ENCODE results near the gene COL9A3. TPM values are rescaled to one million over a fixed set of nuclear protein-coding genes. Genes with fewer than 3 reads are reported as not detected.

COL9A3 gene
- total RNA-seq, 1 donor from 2014 or later = not detected

GRCh38 chr20:62829231-62830230, 12.7 kb downstream of the COL9A3 start:
- Histone ChIP-seq H3K36me3 (ENCODE audit: control insufficient read depth, insufficient read depth, low read length) (no peaks in the 10 kb centered on the region), H3K27me3 (ENCODE audit: control insufficient read depth, insufficient read depth, low read length) (no peaks in the 10 kb centered on the region), H3K4me3 (ENCODE audit: low read depth, low read length) (no peak overlapping the region)
- FAIRE-seq (no peak), DNase-seq (ENCODE audit: low read depth) (no peak)
- TF ChIP-seq, protein P1, sequence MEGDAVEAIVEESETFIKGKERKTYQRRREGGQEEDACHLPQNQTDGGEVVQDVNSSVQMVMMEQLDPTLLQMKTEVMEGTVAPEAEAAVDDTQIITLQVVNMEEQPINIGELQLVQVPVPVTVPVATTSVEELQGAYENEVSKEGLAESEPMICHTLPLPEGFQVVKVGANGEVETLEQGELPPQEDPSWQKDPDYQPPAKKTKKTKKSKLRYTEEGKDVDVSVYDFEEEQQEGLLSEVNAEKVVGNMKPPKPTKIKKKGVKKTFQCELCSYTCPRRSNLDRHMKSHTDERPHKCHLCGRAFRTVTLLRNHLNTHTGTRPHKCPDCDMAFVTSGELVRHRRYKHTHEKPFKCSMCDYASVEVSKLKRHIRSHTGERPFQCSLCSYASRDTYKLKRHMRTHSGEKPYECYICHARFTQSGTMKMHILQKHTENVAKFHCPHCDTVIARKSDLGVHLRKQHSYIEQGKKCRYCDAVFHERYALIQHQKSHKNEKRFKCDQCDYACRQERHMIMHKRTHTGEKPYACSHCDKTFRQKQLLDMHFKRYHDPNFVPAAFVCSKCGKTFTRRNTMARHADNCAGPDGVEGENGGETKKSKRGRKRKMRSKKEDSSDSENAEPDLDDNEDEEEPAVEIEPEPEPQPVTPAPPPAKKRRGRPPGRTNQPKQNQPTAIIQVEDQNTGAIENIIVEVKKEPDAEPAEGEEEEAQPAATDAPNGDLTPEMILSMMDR (IDR thresholded peaks at IDR 0.05; ENCODE audit: insufficient read depth, low read length, severe bottlenecking) = no peak

DNA sequence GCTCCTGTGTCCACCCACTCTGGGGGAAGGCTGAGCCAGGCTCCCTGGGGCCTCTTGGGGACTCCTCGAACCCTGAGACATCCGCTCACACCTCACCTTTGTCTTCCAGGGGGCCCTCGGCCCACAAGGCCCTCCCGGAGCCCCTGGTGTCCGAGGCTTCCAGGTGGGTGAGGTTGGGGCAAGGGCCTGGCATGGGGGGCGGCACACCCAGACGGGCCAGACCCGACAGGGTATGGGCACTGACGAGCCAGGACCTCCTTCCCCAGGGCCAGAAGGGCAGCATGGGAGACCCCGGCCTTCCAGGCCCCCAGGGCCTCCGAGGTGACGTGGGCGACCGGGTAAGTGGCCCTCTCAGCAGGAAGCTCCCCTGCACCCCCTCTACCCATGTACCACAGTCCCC, 13.4 kb downstream of the COL9A3 start:
- no peaks in the 10 kb centered on the region for H3K36me3 ChIP-seq (ENCODE audit: control insufficient read depth, insufficient read depth, low read length)
- DNase-seq (ENCODE audit: low read depth) = no peak
- no peaks in the 10 kb centered on the region for H3K27me3 ChIP-seq (ENCODE audit: control insufficient read depth, insufficient read depth, low read length)
- FAIRE-seq = no peak
- H3K4me3 ChIP-seq (ENCODE audit: low read depth, low read length) = no peak overlapping the region
- TF ChIP-seq, protein P1 (IDR thresholded peaks at IDR 0.05; ENCODE audit: insufficient read depth, low read length, severe bottlenecking) = no peak

GRCh38 chr20:62830821-62831220, 14.0 kb downstream of the COL9A3 start:
- Histone ChIP-seq H3K27me3 (ENCODE audit: control insufficient read depth, insufficient read depth, low read length) (no peaks in the 10 kb centered on the region), H3K4me3 (ENCODE audit: low read depth, low read length) (no peak overlapping the region), H3K36me3 (ENCODE audit: control insufficient read depth, insufficient read depth, low read length) (no peaks in the 10 kb centered on the region)
- DNase-seq (ENCODE audit: low read depth) = no peak
- FAIRE-seq = no peak
- TF ChIP-seq, protein P1 (IDR thresholded peaks at IDR 0.05; ENCODE audit: insufficient read depth, low read length, severe bottlenecking) = no peak

DNA sequence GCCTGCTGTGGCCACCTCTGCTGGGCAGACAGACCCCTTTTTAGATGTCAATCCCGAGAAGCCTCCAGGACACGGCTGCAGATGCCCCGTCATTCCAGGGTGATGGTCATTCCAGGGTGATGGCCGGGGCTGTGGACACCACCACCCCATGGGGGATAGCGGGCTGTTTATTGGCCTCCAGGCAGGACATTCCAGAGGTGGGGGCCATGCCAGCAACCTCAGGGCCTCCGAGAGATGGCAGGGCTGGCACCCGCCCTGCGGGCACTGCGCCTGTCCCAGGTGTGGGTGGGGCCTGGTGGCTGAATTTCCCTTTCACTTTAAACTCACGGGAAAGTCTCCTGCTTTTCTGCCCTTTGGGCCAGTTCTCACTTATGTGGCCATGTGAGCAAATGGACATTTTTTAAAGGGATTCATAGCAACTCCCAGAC, 14.5 kb downstream of the COL9A3 start:
- DNase-seq (ENCODE audit: low read depth) = no peak

DNA sequence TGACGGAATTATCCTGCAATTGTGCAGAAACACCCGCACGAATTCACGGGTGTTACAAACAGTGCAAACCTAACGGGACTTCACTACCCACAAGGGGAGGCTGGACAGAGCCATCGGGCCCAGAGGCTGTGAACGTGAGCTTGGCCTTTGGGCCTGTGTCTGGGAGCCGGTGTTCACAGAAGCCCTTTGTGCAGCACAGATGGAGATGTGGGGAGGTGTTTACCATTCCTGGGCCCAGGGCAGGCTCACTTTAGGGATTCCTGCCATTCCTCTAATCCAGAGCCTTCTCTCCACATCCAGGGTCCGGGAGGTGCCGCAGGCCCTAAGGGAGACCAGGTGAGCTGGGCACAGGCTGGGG, 15.0 kb downstream of the COL9A3 start:
- no peak for DNase-seq (ENCODE audit: low read depth)
- FAIRE-seq = no peak
- no peaks in the 10 kb centered on the region for H3K36me3 ChIP-seq (ENCODE audit: control insufficient read depth, insufficient read depth, low read length)
- no peak overlapping the region for H3K4me3 ChIP-seq (ENCODE audit: low read depth, low read length)
- TF ChIP-seq, protein P1 (IDR thresholded peaks at IDR 0.05; ENCODE audit: insufficient read depth, low read length, severe bottlenecking) = no peak
- no peaks in the 10 kb centered on the region for H3K27me3 ChIP-seq (ENCODE audit: control insufficient read depth, insufficient read depth, low read length)

More for the DNA sequence above, 14.5 kb downstream of the COL9A3 start:
- TF ChIP-seq, protein P1 (IDR thresholded peaks at IDR 0.05; ENCODE audit: insufficient read depth, low read length, severe bottlenecking) = no peak
- Histone ChIP-seq H3K27me3 (ENCODE audit: control insufficient read depth, insufficient read depth, low read length) (no peaks in the 10 kb centered on the region), H3K36me3 (ENCODE audit: control insufficient read depth, insufficient read depth, low read length) (no peaks in the 10 kb centered on the region), H3K4me3 (ENCODE audit: low read depth, low read length) (no peak overlapping the region)
- no peak for FAIRE-seq

Data from bronchial epithelial cell (primary cell).